GM19351 (cell line): ENCODE results near the gene GALNT17.

Experiments used
- ATAC-seq: cut with Tn5 transposase; IDR thresholded peaks from one replicate; pipeline ENCODE4 v1.9.1; 2021; ENCODE audit warnings: mild to moderate bottlenecking, moderate library complexity; ENCODE audit not compliant: unreplicated experiment

Gene GALNT17

DNA sequence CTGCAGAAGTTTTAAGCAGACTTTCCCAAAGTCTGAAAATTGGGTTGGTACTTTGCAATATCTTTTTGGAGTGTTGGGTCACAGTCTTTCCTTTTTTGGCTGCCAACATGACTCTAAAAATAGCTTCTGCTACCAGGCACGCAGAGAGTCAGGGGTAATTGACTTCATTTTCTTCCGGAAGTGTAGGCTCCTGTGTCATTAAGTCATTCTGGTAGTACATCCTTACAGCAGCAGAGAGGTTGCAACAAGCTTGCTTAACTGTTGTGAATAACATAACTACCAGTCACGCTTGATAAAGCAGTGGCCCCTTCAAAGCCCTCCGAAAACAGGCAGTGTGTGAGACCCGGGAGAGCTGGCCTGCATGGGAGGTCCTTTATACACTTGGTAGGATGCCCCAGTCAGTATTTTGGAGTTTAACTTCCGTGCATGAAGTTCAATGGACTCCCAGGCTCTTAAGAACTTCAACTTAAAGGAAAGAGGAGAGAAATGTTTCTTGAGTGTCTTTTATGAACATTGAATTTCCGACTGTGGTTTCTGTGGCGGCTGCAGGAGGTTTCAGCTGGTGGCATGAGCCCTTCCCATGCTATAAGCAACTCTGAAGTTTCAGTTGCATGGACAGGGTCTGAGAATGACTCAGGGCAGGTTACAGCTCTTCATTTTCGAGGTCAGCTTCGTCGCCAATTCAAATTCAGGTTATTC, 310.7 kb downstream of the GALNT17 start:
- no peak for ATAC-seq

DNA sequence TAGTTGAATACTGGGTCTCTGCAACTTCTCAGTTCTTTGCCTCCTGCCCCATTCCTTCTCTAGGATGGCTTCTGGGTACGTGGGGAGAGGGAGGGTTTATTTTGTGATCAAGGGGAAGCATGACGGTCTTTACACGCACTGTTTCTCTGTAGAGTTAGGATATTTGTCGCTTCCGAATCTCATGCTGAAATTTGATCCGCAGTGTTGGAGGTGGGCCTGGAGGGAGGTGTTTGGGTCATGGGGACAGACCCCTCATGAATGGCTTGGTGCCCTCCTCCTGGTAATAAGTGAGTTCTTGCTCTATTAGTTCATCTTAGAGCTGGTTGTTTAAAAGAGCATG, 311.2 kb downstream of the GALNT17 start:
- no peak for ATAC-seq

DNA sequence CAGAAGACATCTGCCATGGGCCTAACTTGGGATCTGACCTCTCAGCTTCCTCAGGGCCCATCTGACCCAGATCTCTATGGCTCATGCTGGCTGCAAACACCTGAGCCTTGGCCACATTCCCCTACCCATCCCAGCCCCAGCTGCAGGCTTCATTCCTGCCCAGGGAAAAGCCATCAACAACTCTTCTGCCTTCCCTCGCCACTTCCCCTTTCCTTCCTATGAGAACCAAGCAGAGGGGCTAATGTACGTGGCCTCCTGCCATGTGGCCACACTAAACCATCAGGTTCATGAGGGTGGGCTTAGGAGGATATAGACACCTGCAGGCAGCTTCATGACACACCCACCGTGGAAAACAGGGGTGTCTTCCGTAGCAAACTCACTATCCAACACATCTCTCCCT, 312.2 kb downstream of the GALNT17 start:
- ATAC-seq: no peak

DNA sequence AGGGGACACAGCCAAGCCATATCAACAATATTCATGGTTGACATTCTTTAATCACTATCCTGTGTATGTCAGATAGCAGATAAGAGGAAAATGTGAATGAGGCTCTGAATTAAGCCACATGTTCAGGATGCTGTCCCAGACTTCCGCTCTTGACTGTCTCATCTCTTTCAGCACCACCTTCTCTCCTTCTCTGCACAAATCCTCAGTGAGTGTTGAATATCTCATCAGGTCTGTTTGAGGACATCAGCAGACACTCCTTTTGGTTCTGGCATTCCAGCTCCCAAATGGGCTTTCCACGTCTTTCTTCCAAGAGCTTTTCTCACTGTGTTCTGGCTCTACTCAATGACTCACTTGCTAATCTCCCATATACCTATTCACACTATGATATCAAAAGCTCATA, 321.7 kb downstream of the GALNT17 start:
- ATAC-seq: no peak

DNA sequence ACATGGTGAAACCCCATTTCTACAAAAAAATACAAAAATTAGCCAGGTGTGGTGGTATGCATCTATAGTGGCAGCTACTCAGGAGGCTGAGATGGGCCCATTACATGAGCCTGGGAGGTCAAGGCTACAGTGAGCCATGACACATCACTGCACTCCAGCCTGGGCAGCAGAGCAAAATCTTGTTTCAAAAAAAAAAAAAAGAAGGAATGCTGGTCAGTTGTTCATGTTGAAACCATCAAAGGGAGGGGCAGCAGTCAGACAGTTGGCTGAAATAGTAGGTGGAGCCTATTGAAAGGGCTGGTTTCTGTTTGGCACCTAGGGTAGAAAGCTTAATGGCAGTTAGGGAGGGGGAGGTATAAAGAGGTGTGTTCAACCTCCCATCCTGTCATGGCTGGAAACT, 323.0 kb downstream of the GALNT17 start:
- ATAC-seq: no peak

DNA sequence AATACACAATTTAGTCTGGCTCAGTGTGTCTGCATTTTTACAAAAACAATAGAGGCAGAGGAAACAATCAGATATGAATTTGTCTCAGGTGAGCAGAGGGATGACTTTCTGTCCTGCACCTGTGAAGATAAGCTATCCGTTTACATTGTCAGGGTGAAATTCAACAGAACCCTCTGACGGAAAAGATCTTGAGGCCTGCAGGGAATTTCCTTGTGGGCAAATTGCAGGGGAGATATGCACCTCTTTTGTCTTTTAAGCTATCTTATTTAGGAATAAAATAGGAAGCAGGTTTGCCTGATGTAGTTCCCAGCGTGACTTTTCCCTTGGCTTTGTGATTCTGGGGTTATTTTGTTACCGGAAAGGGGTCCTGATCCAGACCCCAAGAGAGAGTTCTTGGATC, 325.1 kb downstream of the GALNT17 start:
- no peak for ATAC-seq

DNA sequence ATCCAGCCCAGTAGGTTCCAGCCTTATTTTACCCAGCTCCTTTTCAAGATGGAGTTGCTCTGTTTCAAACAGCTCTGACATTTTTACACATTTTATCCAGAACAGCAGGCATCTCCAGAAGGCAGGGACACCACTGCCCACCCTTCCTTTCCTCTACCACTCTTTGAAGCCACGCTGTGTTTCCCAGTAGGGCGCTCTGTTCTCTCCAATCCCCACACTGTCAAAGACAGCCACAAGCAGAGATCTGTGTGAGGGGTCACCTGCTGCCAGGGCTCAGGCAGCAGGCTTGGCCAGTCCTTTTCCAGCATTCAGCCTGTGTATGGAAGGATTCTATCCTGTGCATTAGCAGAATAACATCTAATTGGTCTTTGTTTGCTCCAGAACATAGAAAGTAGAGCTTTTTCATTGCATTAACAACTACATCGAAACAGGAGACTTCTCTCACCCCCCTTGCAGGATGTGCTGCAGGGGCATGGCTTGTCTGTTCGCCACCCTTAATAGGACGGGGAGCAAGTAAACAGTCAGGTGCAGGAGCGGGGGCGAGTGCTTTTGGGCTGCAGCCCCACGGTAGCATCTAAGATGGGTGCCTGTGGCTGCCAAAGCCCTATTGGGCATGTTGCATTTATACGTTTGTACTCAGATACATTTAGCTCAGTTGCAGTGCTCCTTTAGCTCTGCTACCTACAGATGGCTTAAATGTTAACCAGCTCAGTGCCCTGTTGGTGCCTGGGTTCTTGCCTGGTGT, 326.1 kb downstream of the GALNT17 start:
- no peak for ATAC-seq

DNA sequence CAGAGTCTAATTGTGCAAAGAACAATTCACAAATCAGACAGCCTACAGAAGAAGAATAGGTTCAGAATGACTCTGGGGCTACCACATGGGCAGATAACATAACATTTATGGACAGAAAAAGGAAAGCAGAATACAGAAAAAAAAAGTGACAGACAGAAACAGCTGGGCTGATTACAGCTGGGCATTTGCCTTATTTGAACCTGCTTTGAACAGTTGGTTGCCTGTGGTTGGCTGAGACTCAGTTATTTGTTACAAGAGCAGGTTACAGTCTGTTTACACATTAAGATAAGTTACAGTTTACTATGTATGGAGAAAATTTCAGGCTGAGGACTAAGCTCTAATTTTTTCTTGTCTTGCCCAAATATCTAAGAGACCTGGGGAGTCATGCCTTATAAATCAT, 327.2 kb downstream of the GALNT17 start:
- no peak for ATAC-seq

DNA sequence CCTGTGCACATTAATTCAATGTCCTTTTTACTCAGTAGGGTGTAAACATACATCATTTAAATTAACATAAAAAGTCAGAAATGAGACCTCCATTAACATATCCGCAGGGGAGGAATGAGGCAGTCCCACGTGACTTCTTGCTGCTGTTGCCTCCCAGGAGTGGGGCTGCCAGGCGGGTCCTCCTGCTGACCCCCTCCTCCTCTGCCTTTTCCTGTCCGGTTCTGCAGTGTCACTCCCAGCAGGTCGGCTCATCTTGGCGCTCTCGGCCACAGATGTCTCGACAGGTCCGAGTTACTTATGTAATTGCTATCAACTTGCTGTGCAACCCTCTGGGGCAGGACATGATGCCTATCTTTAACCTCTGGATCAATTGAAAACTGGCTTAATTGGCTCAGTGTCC, 329.6 kb downstream of the GALNT17 start:
- ATAC-seq: no peak

DNA sequence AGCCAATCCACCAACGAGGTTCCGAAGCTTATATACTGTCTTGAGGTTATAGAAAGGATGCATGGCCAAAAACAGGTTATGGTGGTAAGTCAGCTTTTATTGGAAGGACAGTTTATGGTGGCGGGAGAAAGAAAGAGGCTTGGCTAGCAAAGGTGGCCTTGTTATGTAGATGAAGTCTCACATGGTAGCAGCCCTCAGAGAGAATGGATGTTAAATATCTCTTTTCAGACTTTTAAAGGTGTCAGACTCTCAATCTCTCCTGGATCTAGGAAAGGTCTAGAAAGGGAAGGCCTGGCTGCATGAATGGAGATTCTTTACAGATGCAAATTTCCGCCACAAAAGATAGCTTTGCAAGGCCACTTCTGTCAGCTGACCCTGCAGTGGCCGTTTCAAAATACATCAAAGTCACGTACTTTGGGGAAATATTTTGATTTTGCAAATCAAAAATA, 333.8 kb downstream of the GALNT17 start:
- ATAC-seq: no peak

DNA sequence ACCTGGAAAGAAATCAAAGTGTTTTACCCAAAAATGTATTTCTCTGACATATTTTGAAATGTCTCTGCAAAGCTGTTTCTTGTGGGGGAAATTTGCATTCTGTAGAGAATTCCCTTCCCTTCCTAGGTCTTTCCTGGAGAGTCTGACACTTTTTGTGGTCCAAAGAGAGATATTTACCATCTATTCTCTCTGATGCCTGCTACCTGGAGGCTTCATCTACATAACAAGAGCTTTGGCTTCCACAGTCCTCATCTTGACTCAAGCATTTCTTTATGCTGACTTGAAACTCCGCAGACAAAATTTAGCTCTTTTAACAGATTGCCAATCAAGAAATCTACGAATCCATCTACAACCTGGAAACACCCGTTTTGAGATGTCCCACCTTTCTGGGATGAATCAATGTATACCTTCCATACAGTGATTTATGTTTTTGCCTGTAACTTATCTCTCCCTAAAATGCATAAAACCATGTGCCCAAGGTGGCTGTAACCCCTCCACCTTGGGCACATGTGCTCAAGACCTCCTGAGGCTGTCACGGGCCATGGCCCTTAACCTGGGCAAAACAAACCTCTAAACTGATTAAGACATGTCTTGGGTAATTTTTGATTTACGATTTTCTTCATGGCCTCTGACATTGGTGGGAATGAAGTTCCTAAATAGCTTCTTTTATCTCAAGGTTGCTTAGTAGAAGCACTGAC, 334.7 kb downstream of the GALNT17 start:
- ATAC-seq: no peak

DNA sequence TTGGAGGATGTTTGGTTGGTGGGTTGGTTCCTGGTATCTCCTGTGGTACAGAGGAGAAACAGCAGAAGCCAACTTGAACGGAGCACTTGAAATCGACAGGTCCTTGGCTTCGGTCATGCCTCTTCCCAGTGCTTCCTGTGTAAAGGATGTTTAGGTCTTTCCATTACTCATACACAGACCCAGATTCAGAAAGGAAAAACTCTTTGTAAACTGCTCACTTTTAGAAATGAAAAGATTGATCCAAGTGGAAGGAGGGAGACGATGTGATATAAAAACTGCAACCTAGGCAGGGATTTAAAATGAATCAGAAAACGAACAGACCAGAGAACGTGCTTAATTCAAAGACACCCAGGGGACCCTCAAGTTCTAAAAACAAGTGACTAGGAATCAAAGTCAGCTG, 338.4 kb downstream of the GALNT17 start:
- no peak for ATAC-seq

DNA sequence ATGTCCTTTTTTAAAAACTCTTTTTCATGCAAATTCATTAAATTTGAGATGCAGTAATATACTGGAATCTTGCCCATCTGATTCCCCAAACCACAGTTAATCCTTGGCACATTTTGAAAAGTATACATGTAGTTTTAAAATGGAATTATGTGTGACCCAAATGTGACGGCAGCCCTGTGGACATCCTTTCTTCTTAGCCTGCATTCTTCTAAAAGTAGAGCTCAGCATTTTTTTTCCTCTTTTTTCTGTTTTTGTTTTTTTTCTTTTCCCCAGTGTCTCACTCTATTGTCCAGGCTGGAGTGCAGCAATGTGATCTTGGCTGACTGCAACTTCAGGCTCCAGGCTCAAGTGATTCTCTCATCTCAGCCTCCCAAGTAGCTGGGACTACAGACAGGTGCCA, 338.9 kb downstream of the GALNT17 start:
- ATAC-seq: no peak

DNA sequence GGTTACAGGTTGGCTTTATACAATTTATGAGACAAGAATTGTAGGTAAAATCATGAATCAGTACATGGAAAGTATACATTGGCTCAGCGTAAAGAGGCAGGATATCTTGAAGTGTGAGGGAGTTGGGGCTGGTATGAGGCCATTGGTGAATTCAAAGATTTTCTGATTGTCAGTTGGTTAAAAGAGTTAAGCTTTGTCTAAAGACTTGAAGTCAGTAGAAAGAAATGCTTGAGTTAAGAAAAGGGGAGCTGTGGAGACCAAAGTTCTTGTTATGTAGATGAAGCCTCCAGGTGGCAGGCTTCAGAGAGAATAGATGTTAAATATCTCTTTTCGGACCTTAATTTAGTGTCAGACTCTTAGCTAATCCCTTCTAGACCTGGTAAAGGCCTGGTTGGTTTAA, 341.0 kb downstream of the GALNT17 start:
- ATAC-seq: no peak

DNA sequence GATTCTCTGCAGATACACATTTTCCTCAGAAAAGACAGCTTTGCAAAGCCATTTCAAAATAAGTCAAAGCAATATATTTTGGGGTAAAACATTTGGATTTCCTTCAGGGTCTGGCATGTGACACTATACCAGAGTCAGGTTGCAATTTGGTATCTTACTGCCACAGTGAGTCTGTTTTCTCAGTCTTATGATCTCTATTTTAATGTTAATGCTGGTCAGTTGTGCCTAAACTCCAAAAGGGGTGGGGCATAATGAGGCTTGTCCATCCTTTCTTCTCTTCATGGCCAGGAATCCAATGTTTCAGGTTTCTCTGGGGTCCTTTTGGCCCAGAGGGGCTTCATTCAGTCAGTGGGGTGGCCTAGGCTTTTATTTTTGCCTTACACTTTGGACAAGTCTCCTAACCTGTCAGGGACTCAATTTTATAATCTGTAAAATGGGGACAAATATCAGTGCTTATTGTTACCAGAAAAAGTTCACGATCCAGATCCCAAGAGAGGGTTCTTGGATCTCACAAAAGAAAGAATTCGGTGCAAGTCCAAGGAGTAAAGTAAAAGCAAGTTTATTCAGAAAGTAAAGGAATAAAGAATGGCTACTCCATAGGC, 341.5 kb downstream of the GALNT17 start:
- ATAC-seq: no peak

DNA sequence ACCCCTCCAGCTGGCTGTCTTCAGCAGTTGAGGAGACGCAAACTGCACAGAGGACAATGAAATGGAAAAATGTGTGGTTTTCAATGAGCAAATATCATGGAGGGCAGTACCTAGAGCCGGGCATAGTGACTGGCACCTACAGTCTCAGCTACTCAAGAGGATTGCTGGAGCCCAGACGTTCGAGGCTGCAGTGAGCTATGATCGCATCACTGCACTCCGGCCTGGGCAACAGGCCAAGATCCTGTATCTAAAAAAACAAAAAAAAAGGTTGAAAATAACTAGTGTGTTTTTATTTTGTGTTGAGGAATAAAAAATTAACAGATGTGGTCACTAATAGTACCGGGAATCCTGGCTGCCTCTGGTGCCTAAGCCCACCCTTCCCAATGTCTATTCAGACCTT, 345.5 kb downstream of the GALNT17 start:
- no peak for ATAC-seq

DNA sequence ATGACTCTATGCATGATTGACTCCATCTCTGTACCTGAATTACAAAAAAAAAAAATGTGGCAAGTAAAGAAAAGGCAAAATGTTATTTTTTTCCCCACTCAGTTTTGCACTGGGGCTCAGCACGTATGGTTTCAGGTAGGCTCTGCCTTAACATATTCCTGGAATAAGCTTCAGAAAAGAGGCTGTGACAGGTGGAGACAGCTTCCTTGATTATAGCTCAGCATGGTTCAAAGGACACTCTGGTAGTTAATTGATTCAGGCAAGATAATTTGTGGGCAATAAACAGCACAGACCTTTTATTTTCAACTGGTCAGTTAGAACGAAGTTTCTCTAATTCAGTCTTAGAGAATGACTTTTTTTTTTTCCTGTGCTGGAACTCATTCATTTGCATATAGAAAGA, 347.3 kb downstream of the GALNT17 start:
- no peak for ATAC-seq

DNA sequence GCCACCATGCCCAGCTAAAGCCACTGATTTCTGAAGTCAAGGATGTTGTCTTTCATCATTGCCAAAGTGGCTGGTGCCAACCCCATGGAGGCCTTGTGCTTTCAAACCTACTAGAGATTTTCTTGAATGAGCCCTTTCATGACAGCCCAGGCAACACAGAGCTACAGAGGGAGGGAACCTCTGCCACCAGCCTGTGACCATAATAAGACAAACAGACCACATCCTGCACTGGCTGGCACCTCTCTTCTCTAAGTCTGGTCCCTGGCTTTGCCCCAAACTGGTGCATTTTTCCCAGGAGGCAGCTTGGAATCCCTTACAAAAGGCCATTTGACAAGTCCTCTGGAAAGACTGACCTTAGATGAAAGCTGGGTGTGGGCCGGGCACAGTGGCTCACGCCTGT, 348.8 kb downstream of the GALNT17 start:
- ATAC-seq: no peak

DNA sequence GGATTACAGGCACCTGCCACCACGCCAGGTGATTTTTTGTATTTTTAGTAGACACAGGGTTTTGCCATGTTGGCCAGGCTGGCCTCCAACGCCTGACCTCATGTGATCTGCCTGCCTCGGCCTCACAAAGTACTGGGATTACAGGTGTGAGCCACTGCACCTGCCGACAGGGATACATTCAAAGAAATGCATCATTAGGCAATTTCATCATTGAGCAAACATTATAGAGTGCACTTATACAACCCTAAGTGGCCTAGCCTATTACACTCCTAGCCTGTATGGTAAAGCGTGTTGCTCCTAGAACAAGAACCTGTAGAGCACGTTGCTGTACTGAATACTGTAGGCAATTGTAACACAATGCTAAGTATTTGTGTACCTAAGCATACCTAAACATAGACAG, 350.3 kb downstream of the GALNT17 start:
- no peak for ATAC-seq

DNA sequence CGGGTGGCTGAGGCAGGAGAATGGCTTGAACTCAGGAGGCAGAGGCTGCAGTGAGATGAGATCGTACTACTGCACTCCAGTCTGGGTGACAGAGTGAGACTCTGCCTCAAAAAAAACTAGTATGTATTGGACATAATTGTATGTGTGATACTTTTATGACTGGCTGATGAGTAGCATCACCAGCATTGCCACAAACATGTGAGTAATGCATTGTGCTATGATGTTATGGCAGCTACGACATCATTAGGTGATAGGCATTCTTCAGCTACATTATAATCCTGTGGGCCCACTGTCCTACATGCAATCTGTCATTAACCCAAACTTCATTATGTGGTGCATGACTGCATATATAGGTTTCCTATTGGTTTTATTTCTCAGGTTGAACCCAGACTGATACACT, 352.4 kb downstream of the GALNT17 start:
- ATAC-seq: no peak

DNA sequence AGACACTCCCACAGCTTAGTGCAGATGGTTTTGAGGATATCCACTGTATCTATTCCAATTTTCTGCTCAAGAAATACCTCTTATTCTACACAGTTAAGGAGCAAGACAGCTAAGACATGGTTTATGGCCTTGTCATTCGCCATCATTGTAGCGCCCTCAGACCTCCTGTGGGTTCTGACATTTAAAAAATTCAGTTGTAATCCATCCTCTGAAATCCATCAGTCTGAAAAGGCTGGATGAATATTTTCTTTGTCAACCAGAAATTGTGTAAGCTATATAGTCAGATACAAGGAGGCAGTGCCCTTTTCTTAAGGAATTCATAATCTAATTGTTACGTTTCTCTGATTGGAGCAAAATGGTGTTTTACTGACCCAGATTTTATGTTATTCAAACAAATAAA, 353.6 kb downstream of the GALNT17 start:
- no peak for ATAC-seq

DNA sequence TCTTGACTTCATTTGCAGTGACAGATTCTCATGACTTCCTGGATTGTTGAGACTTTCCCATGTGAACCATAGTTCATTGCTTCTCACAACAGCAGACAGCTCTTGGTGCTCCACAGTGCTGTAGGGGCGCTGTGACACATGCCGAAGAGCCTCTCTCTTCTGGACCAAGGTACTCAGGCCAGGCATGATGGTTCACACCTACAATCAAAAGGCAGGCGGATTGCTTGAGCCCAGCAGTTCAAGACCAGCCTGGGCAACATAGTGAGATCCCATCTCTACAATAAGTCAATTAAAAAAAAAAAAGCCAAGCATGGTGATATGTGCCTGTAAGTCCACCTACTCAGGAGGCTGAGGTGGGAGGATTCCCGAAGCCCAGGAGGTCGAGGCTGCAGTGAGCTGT, 354.5 kb downstream of the GALNT17 start:
- ATAC-seq: no peak
